T-helper 1 cell treated with Interleukin-12 subunit alpha and Interleukin-12 subunit beta and Interleukin-4 antibody, amounts not matched to agents 30 μg/mL and 1 μg/mL, for 36 hours (primary cell): Measurements from ENCODE around the gene NT5DC3.
"Not testable (repeated sequence)": the region's sequence is repeated elsewhere in the genome, so short reads cannot be mapped to it uniquely, and the experiment has no call there.

Source experiments
- H3K27ac Mint-ChIP-seq: one replicate; pipeline ENCODE4 v1.8.0; 2021; ENCODE audit warnings: mild to moderate bottlenecking, mixed read lengths
- H3K27me3 Mint-ChIP-seq: one replicate; pipeline ENCODE4 v1.8.0; 2021; ENCODE audit warnings: low read depth, mixed read lengths
- H3K36me3 Mint-ChIP-seq: one replicate; pipeline ENCODE4 v1.8.0; 2021; ENCODE audit warnings: low read depth, mixed read lengths
- H3K4me1 Mint-ChIP-seq: one replicate; pipeline ENCODE4 v1.8.0; 2021; ENCODE audit warnings: low read depth, mixed read lengths
- H3K4me3 Mint-ChIP-seq: one replicate; pipeline ENCODE4 v1.8.0; 2021; ENCODE audit warnings: mild to moderate bottlenecking, moderate library complexity, mixed read lengths
- H3K9me3 Mint-ChIP-seq: one replicate; pipeline ENCODE4 v1.8.0; 2021; ENCODE audit warnings: mixed read lengths

The NT5DC3 gene

DNA sequence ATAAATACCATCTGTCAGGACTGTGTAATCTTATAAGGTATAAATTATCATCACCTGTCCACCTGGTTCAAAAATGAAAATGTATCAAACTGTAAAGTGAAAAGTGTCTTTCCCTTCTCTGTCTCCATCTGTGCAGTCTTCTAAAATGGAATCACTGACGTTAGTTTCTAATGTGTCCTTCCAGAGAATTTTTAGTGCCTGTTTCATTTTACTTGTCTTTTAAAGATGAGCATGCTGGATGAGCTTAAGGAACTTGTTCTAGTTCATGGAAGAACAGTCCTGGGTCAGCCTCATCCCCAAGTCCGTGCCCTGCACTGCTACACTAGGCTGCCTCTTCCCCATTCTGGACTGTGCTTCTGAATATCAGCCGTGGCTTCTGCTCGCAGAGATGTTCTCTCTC is 5.4 kb upstream of the NT5DC3 start:
- Mint-ChIP-seq H3K27me3 (peaks cover 29% of the 10 kb centered on the region), H3K4me3 (no peak overlapping the region), H3K36me3 (no peaks in the 10 kb centered on the region), H3K4me1 (peaks cover 7% of the 10 kb centered on the region), H3K9me3 (no peaks in the 10 kb centered on the region), H3K27ac (no peak overlapping the region)

DNA sequence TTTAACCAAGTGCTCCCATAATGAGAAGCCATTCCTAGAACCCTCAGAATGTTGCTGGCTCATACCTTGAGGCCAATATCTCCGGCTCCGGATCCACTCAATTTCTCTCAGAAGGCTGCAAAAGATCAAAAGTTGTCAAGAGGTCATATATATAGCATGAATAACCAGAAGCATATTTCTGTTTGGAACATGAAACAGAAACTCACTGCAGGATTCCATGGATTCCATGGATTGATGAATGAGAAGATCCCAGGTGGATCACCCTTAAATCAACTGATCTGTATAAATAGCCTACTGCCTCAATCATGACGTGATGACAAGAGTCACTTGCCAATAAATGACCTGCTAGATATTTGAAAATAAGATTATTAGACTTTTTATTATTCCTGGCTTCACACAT is 3.3 kb upstream of the NT5DC3 start:
- no peaks in the 10 kb centered on the region for H3K9me3 Mint-ChIP-seq
- H3K4me3 Mint-ChIP-seq = no peak overlapping the region
- H3K36me3 Mint-ChIP-seq = no peaks in the 10 kb centered on the region
- peaks cover 10% of the 10 kb centered on the region for H3K4me1 Mint-ChIP-seq
- peaks cover 38% of the 10 kb centered on the region for H3K27me3 Mint-ChIP-seq
- H3K27ac Mint-ChIP-seq = no peak overlapping the region

GRCh38 chr12:103841690-103842584 is 903 bp upstream of the NT5DC3 start:
- Mint-ChIP-seq H3K27me3 (peaks cover 38% of the 10 kb centered on the region), H3K27ac (peak overlapping the region; percentile 62), H3K4me3 (peak overlapping the region; percentile 81), H3K4me1 (peaks cover 10% of the 10 kb centered on the region), H3K36me3 (no peaks in the 10 kb centered on the region), H3K9me3 (no peaks in the 10 kb centered on the region)

DNA sequence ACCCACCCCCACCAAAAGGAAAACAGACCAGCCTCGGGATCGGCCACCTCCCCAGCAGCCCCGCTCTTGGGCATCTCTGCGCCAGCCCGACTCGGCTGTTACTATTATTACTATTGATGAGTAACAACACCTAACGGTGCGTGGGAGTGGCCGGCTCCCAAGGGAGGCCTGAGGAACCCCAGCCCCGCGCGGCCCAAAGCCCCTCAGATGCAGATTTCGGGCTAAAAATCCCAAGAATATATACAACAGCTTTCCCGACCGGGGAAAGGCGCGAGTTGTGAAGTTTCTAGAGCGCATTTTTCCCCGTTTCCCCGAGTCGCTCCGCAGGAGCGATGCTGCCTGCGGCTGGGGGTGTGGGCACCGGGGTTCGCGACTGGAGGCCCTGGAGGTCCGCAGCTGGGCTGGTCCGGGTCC is 565 bp downstream of the NT5DC3 start:
- peak overlapping the region; percentile 61 for H3K27ac Mint-ChIP-seq
- H3K4me1 Mint-ChIP-seq = peaks cover 10% of the 10 kb centered on the region
- H3K36me3 Mint-ChIP-seq = no peaks in the 10 kb centered on the region
- peak overlapping the region; percentile 83 for H3K4me3 Mint-ChIP-seq
- H3K27me3 Mint-ChIP-seq = peaks cover 34% of the 10 kb centered on the region
- H3K9me3 Mint-ChIP-seq = no peaks in the 10 kb centered on the region

DNA sequence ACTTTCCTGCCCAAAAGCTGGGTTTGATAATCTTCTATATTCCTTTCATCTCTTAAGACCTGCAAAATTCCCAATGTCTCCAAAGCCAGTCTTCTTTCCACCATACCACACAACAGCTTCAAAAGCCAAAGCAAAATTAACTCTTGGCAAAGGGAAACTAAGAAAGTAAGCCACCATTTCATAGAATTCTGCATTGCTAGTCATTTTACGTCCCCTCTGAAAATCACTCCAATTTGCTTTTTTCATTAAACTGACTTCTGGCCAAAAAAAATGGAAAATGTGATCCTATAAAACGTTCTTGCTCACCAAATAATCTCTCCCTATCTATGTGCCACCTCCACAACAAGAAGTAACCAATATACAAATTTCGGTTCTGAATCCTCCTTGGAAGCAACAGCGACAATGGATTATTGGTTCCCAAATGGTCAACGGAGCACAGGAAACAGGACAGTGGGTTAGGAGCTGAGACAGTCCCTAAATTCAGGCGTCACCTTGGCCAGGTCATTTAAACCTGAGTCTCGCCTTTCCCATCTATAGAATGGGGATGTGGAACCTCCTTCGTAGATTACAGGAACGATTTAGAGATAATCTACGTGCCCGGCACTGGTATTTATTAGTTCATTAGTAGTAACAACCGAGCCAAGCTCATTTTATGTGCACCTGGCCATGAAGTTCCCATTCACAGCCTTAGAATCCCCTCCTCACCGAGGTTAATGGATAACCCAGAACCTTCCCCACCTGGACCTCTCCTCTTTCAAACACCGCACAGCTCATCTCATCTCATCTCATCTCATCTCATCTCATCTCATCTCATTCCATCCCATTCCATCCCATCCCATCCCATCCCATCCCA is 1.2 kb downstream of the NT5DC3 start:
- H3K9me3 Mint-ChIP-seq = no peaks in the 10 kb centered on the region
- no peak overlapping the region for H3K27ac Mint-ChIP-seq
- H3K27me3 Mint-ChIP-seq = peaks cover 31% of the 10 kb centered on the region
- H3K4me3 Mint-ChIP-seq = peak overlapping the region; percentile 83
- H3K4me1 Mint-ChIP-seq = peaks cover 10% of the 10 kb centered on the region
- H3K36me3 Mint-ChIP-seq = no peaks in the 10 kb centered on the region

DNA sequence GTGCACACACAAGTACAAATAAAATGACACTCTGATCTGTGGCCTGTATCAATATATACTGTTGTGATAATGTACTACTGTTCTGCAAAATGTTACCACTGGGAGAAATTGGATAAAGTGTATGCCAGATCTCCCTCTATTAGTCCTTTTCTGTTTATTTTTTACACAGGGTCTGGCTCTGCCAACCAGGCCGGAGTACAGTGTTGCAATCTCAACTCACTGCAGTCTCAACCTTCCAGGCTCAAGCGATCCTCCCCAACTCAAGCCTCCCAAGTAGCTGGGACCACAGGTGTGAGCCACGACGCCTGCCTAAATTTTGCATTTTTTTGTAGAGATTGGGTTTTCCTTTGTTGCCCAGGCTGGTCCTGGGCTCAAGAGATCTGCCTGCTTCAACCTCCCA is 1.9 kb downstream of the NT5DC3 start:
- peaks cover 10% of the 10 kb centered on the region for H3K4me1 Mint-ChIP-seq
- H3K9me3 Mint-ChIP-seq = no peaks in the 10 kb centered on the region
- peaks cover 25% of the 10 kb centered on the region for H3K27me3 Mint-ChIP-seq
- H3K36me3 Mint-ChIP-seq = no peaks in the 10 kb centered on the region
- H3K27ac Mint-ChIP-seq = no peak overlapping the region
- no peak overlapping the region for H3K4me3 Mint-ChIP-seq

DNA sequence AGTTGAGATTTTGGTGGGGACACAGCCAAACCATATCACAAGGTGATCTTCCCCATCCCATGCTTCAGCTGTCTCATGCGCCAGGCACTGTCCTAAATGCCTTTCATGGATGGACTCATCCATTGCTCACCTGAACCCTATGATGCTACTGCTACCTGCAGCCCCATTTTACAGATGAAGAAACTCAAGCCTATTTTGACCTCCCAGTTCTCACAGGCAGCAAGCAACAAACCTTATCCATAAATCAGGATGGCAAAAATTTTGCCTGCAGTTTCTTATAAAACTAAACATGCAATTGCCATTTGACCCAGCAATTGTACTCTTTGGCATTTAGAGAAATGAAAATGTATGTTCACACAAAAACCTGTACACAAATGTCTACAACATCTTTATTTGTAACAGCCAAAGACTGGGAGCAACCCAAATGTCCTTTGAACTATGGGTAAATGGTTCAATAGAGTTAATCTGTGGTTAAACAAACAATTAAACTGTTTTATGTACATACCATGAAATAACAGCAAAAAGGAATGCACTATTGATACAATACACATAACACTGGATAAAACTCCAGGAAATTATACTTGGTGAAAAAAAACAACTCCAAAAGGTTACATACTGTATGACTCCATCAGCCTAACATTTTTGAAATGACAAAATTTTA is 2.6 kb downstream of the NT5DC3 start:
- Mint-ChIP-seq H3K27ac (no peak overlapping the region), H3K4me3 (peak overlapping the region; percentile 2), H3K27me3 (peaks cover 19% of the 10 kb centered on the region), H3K36me3 (no peaks in the 10 kb centered on the region), H3K9me3 (no peaks in the 10 kb centered on the region), H3K4me1 (peaks cover 10% of the 10 kb centered on the region)

DNA sequence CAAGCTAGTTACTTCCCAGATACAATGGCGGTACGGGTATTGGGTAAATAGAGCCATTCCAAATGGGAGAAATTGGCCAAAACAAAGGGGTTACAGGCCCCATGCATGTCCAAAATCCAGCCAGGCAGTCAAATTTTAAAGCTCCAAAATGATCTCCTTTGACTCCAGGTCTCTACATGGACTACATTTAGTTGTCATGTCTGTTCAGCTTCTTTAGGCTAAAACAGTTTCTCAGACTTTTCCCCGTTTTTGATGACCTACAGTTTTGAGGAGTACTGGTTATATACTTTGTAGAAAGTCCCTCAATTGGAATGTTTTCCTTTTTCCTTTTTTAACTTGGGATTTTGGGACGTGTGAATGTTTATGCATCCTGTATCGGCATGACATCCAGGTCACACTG is 4.7 kb downstream of the NT5DC3 start:
- no peak overlapping the region for H3K4me3 Mint-ChIP-seq
- H3K27ac Mint-ChIP-seq = no peak overlapping the region
- H3K9me3 Mint-ChIP-seq = peaks cover 5% of the 10 kb centered on the region
- peaks cover 9% of the 10 kb centered on the region for H3K27me3 Mint-ChIP-seq
- peaks cover 4% of the 10 kb centered on the region for H3K36me3 Mint-ChIP-seq
- H3K4me1 Mint-ChIP-seq = peaks cover 7% of the 10 kb centered on the region

GRCh38 chr12:103835747-103836335 is 5.2 kb downstream of the NT5DC3 start:
- not testable (repeated sequence) for H3K27ac Mint-ChIP-seq, H3K4me3 Mint-ChIP-seq, H3K4me1 Mint-ChIP-seq, H3K27me3 Mint-ChIP-seq, H3K36me3 Mint-ChIP-seq, H3K9me3 Mint-ChIP-seq

GRCh38 chr12:103834942-103835341 is 6.1 kb downstream of the NT5DC3 start:
- Mint-ChIP-seq H3K36me3 (peaks cover 9% of the 10 kb centered on the region), H3K27ac (no peak overlapping the region), H3K9me3 (peaks cover 17% of the 10 kb centered on the region), H3K4me3 (no peak overlapping the region), H3K27me3 (peaks cover 3% of the 10 kb centered on the region), H3K4me1 (peaks cover 3% of the 10 kb centered on the region)

DNA sequence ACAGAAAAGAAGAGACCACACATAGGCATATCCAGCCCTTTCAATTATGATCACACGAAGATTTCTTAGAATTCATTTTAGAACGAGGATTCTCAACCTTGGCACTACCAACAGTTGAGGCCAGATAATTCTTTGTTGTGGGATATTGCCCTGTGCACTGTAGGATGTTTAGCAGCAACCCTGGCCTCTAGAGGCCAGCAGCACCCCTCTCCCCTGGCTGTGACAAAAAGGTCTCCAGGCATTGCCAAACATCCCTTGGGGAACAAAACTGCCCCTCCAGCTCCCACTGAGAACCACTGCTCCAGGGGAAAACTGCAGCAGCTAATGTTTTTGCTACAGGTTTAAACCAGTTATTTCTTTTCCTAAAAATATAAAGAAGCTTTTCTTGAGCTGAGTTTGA is 7.1 kb downstream of the NT5DC3 start:
- no peak overlapping the region for H3K27ac Mint-ChIP-seq
- H3K4me1 Mint-ChIP-seq = no peaks in the 10 kb centered on the region
- peaks cover 17% of the 10 kb centered on the region for H3K9me3 Mint-ChIP-seq
- H3K4me3 Mint-ChIP-seq = no peak overlapping the region
- H3K27me3 Mint-ChIP-seq = no peaks in the 10 kb centered on the region
- H3K36me3 Mint-ChIP-seq = peaks cover 9% of the 10 kb centered on the region

- no peak overlapping the region for H3K4me3 Mint-ChIP-seq
- H3K27me3 Mint-ChIP-seq = no peaks in the 10 kb centered on the region
- H3K4me1 Mint-ChIP-seq = no peaks in the 10 kb centered on the region
- H3K36me3 Mint-ChIP-seq = peaks cover 9% of the 10 kb centered on the region
- H3K27ac Mint-ChIP-seq = no peak overlapping the region
- peaks cover 17% of the 10 kb centered on the region for H3K9me3 Mint-ChIP-seq
These were observed 7.8 kb downstream of the NT5DC3 start for GRCh38 chr12:103833095-103833775.

GRCh38 chr12:103832048-103832997 is 8.7 kb downstream of the NT5DC3 start:
- H3K4me1 Mint-ChIP-seq = no peaks in the 10 kb centered on the region
- H3K27me3 Mint-ChIP-seq = no peaks in the 10 kb centered on the region
- no peak overlapping the region for H3K4me3 Mint-ChIP-seq
- H3K9me3 Mint-ChIP-seq = peaks cover 17% of the 10 kb centered on the region
- no peak overlapping the region for H3K27ac Mint-ChIP-seq
- peaks cover 9% of the 10 kb centered on the region for H3K36me3 Mint-ChIP-seq
